Vagina (tissue), 2 donors: Measurements from ENCODE around the gene ROPN1B.

Experiments used
- CTCF ChIP-seq, 3 experiments: fragments of 450-650 bp in 2 of 3; fragments of 200-600 bp in 1 of 3; sonication (generic) in 1 of 3; IDR thresholded peaks; one replicate each; pipeline ENCODE4 v1.5.1; 2017 to 2019; ENCODE audit warnings: antibody characterized with exemption in 3 of 3, mild to moderate bottlenecking in 2 of 3, moderate library complexity in 2 of 3
- POLR2A ChIP-seq, 2 donors: fragments of 450-650 bp; IDR thresholded peaks; one replicate each; pipeline ENCODE4 v1.6.1; 2017; ENCODE audit warnings: antibody characterized with exemption in 2 of 2, mild to moderate bottlenecking in 2 of 2, moderate library complexity in 2 of 2

- no peak for TF ChIP-seq CTCF (IDR thresholded peaks at IDR 0.05)
- no peak for TF ChIP-seq POLR2A (IDR thresholded peaks at IDR 0.05)
These were observed 33.2 kb downstream of the ROPN1B start for GRCh38 chr3:126002189-126002588.
